Heart left ventricle (tissue), 13 donors: ENCODE results near the gene ACSL6.

ENCODE experiments used
- POLR2A ChIP-seq, 2 donors: fragments of 450-650 bp; IDR thresholded peaks; one replicate each; pipeline ENCODE4 v1.6.1; 2017; ENCODE audit warnings: antibody characterized with exemption in 2 of 2, mild to moderate bottlenecking in 2 of 2, moderate library complexity in 2 of 2
- TF ChIP-seq, protein P1 (sequence below), 12 donors: fragments of 200-600 bp; sonication (generic) in 4 of 12; IDR thresholded peaks; one replicate each; pipeline versions ENCODE4 v1.5.0 to v1.8.0; 2018 to 2022; ENCODE audit warnings: antibody characterized with exemption in 12 of 12, mild to moderate bottlenecking in 5 of 12
- donor health status: ischemic (EF 13 %, LVEDD 7.1; RV severe dilation, severe dysfunction).
- donor health status: DM: no; HTN: yes; CAD: no.
- donor health status: DM: no; HTN: no; CAD: no.
- donor health status: ischemic (EF 25% LVEDD 6.9; RV normal size, moderate dysfunction).
- donor health status: ischemic (EF 25% LVEDD 5.7; RV mildly dilated, moderate dysfunction).
- donor health status: ischemic (EF 35%, LVEDD 5.7; RV mildly dilated, moderate dysfunction).
- donor health status: nonischemic (EF 11% LVEDD 7.7; RV severe dilation, severe dysfunction).
- donor health status: DM: yes; HTN: yes; CAD: no.
- donor health status: PGD.
- donor health status: ischemic (EF 29% LVEDD 5.4; RV normal size, mild dysfunction).
- donor health status: nonischemic (EF 23%, LVEDD 6.1; RV moderate dilation, normal function).

DNA sequence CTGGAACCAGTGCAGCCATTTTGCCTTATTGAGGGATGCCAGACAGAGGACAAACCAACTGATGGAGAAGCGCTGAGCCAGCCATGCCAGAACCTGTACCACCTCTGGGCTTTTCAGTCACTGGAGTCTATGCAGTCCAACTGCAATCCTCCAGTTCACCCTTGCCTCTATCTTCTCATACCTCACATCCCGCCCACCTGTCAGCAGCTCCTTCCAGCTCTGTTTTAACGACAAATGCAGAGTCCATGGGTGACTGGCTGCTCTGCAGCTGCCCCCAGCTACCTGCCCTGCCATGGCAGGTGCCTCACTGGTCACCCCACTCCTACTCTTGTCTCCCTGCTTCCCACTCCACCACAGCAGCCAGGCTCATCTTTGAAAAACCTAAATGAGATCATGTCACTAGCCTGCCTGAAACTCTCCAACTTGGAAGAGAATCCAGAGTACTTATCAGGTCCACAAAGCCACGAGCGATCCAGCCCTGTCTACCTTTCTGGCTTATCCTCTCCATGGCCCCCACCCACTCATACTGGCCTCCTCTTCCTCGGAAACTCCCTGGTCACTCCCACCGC, 14.0 kb upstream of the ACSL6 start:
- TF ChIP-seq, protein P1, sequence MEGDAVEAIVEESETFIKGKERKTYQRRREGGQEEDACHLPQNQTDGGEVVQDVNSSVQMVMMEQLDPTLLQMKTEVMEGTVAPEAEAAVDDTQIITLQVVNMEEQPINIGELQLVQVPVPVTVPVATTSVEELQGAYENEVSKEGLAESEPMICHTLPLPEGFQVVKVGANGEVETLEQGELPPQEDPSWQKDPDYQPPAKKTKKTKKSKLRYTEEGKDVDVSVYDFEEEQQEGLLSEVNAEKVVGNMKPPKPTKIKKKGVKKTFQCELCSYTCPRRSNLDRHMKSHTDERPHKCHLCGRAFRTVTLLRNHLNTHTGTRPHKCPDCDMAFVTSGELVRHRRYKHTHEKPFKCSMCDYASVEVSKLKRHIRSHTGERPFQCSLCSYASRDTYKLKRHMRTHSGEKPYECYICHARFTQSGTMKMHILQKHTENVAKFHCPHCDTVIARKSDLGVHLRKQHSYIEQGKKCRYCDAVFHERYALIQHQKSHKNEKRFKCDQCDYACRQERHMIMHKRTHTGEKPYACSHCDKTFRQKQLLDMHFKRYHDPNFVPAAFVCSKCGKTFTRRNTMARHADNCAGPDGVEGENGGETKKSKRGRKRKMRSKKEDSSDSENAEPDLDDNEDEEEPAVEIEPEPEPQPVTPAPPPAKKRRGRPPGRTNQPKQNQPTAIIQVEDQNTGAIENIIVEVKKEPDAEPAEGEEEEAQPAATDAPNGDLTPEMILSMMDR (IDR thresholded peaks at IDR 0.05): no peak
- TF ChIP-seq POLR2A (IDR thresholded peaks at IDR 0.05): no peak
